GM12878 (cell line): ENCODE data around the gene ITM2C. TPM values are rescaled to one million over a fixed set of nuclear protein-coding genes. Genes with fewer than 3 reads are reported as not detected.

Experiments used
- ATAC-seq: fragments of 200-7000 bp; cut with Tn5 transposase; 3 replicates; pipeline ENCODE4 v1.9.1; 2020; ENCODE audit warnings: mild to moderate bottlenecking, moderate library complexity
- BruUV-seq: library from RNA; stranded (reverse); fragments of 400-500 nt; replicated peaks from 2 replicates; lab custom pipeline; 2021; lab: Mats Ljungman, UMichigan
- CTCF ChIA-PET: fragments of 300-600 bp; sonication (Branson Sonifier 250); formaldehyde crosslinking; extraction: SDS; loops from one replicate; lab custom pipeline; 2021; ENCODE audit warnings: inconsistent platforms; lab: Yijun Ruan, JAX
- POLR2A ChIA-PET: fragments of 350-600 bp; formaldehyde crosslinking; extraction: SDS; loops from one replicate; lab custom pipeline; 2021; ENCODE audit warnings: inconsistent platforms; lab: Charles Lee
- RAD21 ChIA-PET: fragments of 300-600 bp; sonication (Branson Sonifier 250); formaldehyde crosslinking; loops from one replicate; lab custom pipeline; 2023; ENCODE audit warnings: antibody characterized with exemption; ENCODE audit not compliant: unreplicated experiment; lab: Charles Lee
- SMC1A ChIA-PET: fragments of 300-600 bp; sonication (Branson Sonifier 250); formaldehyde crosslinking; loops from one replicate; lab custom pipeline; 2023; ENCODE audit not compliant: unreplicated experiment, uncharacterized antibody; lab: Charles Lee
- DNase-seq: peaks from one replicate; pipeline ENCODE4 v3.0.0-alpha.2; 2011; ENCODE audit warnings: low read depth, low spot score
- FAIRE-seq: peaks from 3 replicates; lab custom pipeline; 2011; peaks lifted over from hg19 to GRCh38; lab: Jason Lieb, UNC
- H2AFZ ChIP-seq: 2 replicates; pipeline ENCODE4 v1.6.0; 2011; ENCODE audit warnings: low read depth, low read length, control low read depth; ENCODE audit not compliant: control insufficient read depth
- H3K27ac ChIP-seq: 2 replicates; pipeline ENCODE4 v1.5.1; 2011; ENCODE audit warnings: control low read depth; ENCODE audit not compliant: control insufficient read depth, insufficient read depth
- H3K27me3 ChIP-seq, 2 experiments: replicated peaks in 1 of 2; 2 replicates each; pipeline versions ENCODE4 v1.6.0 to v1.6.1; 2011; ENCODE audit warnings: low read length in 1 of 2; ENCODE audit not compliant: control insufficient read depth in 2 of 2, insufficient read depth in 2 of 2
- H3K36me3 ChIP-seq, 2 experiments: 2 replicates each; pipeline ENCODE4 v1.5.1; 2011; ENCODE audit warnings: low read length in 1 of 2; ENCODE audit not compliant: control insufficient read depth in 2 of 2, insufficient read depth in 2 of 2
- H3K4me1 ChIP-seq: 2 replicates; pipeline ENCODE4 v1.6.1; 2011; ENCODE audit warnings: mild to moderate bottlenecking, low read length, moderate library complexity, mixed read lengths; ENCODE audit not compliant: control insufficient read depth, insufficient read depth
- H3K4me2 ChIP-seq: 2 replicates; pipeline ENCODE4 v1.6.0; 2011; ENCODE audit warnings: control low read depth; ENCODE audit not compliant: control insufficient read depth, insufficient read depth
- H3K4me3 ChIP-seq: fragments of 200-600 bp; sonication (generic); 2 replicates; pipeline ENCODE4 v1.5.1; 2016
- H3K79me2 ChIP-seq: 2 replicates; pipeline ENCODE4 v1.6.0; 2011; ENCODE audit warnings: low read length; ENCODE audit not compliant: control insufficient read depth, insufficient read depth
- H3K9ac ChIP-seq: 2 replicates; pipeline ENCODE4 v1.8.0; 2011; ENCODE audit warnings: low read length, control low read depth, mixed read lengths; ENCODE audit not compliant: control insufficient read depth, insufficient read depth
- H3K9me3 ChIP-seq: replicated peaks from 3 replicates; pipeline ENCODE4 v1.5.1; 2011; ENCODE audit warnings: mild to moderate bottlenecking, low read length; ENCODE audit not compliant: control insufficient read depth, insufficient read depth
- H4K20me1 ChIP-seq: 2 replicates; pipeline ENCODE4 v1.6.0; 2011; ENCODE audit not compliant: control insufficient read depth, insufficient read depth
- USF1 ChIP-seq: IDR thresholded peaks from 2 replicates; pipeline ENCODE4 v1.6.1; 2011; ENCODE audit warnings: borderline replicate concordance, low read depth, mild to moderate bottlenecking, moderate library complexity, mixed read lengths, low read length; ENCODE audit not compliant: insufficient read depth; ENCODE audit errors: extremely low read length
- ZBTB11 ChIP-seq: fragments of 450-650 bp; formaldehyde crosslinking; IDR thresholded peaks from 2 replicates; pipeline ENCODE4 v1.5.0; 2022; ENCODE audit warnings: mild to moderate bottlenecking, missing genetic modification characterization
- WGBS: methylation state at CpG from one replicate; pipeline ENCODE4 v1.1.6; 2016; ENCODE audit warnings: low lambda C conversion rate; ENCODE audit not compliant: insufficient replicate concordance, insufficient coverage; ENCODE audit errors: missing lambda C conversion rate; 5-methylcytosine and 5-hydroxymethylcytosine counted together
- in situ Hi-C: fragments of 300-500 bp; cut with MboI; formaldehyde crosslinking; loops from 9 replicates; pipeline ENCODE4 v1.14.3; 2018; ENCODE audit warnings: mixed read lengths
- intact Hi-C: fragments of 100-400 bp; cut with micrococcal nuclease; formaldehyde crosslinking; loops from one replicate; pipeline ENCODE4 v1.14.2; 2022; ENCODE audit not compliant: unreplicated experiment
- polyA plus RNA-seq, 11 experiments: library from polyadenylated mRNA; depleted of rRNA in 4 of 11; unstranded in 6 of 11; stranded (reverse) in 5 of 11; fragments of >200 nt; fragmentation: Nextera tagmentation in 4 of 11; fragmentation: Illumina TruSeq in 1 of 11; extraction: Ambion mirVana in 4 of 11; extraction: Trizol in 1 of 11; gene quantifications; 1 replicate in 1 of 11; 2 replicates in 10 of 11; pipeline versions ENCODE4 v1.2.1 to v1.2.3, GENCODE V29; 2011 to 2016; ENCODE audit warnings: inconsistent platforms in 2 of 11, missing spikeins in 2 of 11, low read depth in 1 of 11
- total RNA-seq, 4 experiments: library from RNA; depleted of rRNA in 3 of 4; stranded (reverse); fragments of >200 nt in 3 of 4; fragmentation: Illumina TruSeq in 1 of 4; extraction: Trizol in 1 of 4; gene quantifications; 2 replicates each; pipeline versions ENCODE4 v1.2.1 to v1.2.3, GENCODE V29; 2013 to 2021

Gene ITM2C
- total and polyA plus RNA-seq, 10 of the 15 experiments (the other 5 are each of a cell fraction or from before 2014, with no cell fraction given), result 5.4 to 195 (median 149) TPM

DNA sequence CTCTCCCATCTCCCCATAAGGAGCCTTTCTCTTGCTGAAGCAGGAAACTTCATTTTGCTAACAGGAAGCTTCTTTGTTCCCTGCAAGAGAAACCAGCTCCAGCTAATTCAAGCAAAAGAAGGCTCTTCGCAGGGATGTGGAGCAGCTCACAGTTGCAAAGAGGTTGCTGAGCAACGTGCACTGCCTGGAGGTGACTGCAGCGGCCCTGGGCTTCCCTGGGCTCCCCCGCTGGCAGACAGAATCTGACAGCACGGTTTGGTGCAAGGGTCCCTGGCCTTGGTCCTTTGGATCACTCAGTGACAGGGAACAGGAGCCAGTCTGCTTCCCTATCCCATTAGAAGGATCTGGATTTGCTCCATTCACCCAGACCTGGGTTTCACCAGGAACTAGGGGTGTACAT is 34.5 kb downstream of the ITM2C start:
- no peak overlapping the region for H3K9ac ChIP-seq
- no peak overlapping the region for H3K4me2 ChIP-seq
- ATAC-seq (no peak), DNase-seq (no peak), FAIRE-seq (no peak)
- peaks cover 0 to 1% of the 10 kb centered on the region in 2 experiments; a peak in 1 of 4 replicates for H3K36me3 ChIP-seq
- H3K9me3 ChIP-seq, result no peaks in the 10 kb centered on the region
- no peaks in the 10 kb centered on the region for H3K27me3 ChIP-seq
- SMC1A ChIA-PET, result interaction anchor here (0.7 to 10.6 kb wide), 6 partner anchors 9 to 277 kb away, joined by 3 to 122 read pairs (median 4); partner anchors contain the start of gene GPR55
- H3K27ac ChIP-seq, result no peak overlapping the region
- in situ Hi-C loops (no loop called here), intact Hi-C loops (no loop called here)
- H4K20me1 ChIP-seq, result no peaks in the 10 kb centered on the region
- no peak overlapping the region for H3K4me3 ChIP-seq
- CTCF ChIA-PET, result interaction anchor here (0.9 to 10.1 kb wide), 7 partner anchors 14 to 154 kb away, joined by 4 to 198 read pairs (median 32); partner anchors contain the start of gene GPR55
- 62% methylated on average over 5 of the region's 5 CpGs for WGBS
- TF ChIP-seq ZBTB11 (CRISPR knock-in tag), result no peak
- no peak for TF ChIP-seq USF1
- no peak overlapping the region for H2AFZ ChIP-seq
- no peaks in the 10 kb centered on the region for H3K79me2 ChIP-seq
- RAD21 ChIA-PET, result interaction anchor here (1.0 to 8.3 kb wide), 3 partner anchors 25 to 87 kb away, joined by 3 to 99 read pairs (median 5); no protein-coding TSS in a partner anchor
- peaks cover 15% of the 10 kb centered on the region for H3K4me1 ChIP-seq
- POLR2A ChIA-PET, result no interaction called here
- BruUV-seq, result no TSS peak
